IPS-20b (cell line): ENCODE measurements around the gene PPP2R5A.

Source experiments
- H3K27ac ChIP-seq: one replicate; pipeline ENCODE4 v1.5.1; 2013; ENCODE audit warnings: low read length
- H3K27me3 ChIP-seq: 2 replicates; pipeline ENCODE4 v1.6.1; 2013; ENCODE audit warnings: mild to moderate bottlenecking, low read length, inconsistent platforms; ENCODE audit not compliant: insufficient read depth
- H3K36me3 ChIP-seq: 2 replicates; pipeline ENCODE4 v1.6.1; 2013; ENCODE audit warnings: low read depth, mild to moderate bottlenecking, inconsistent platforms, low read length, moderate library complexity; ENCODE audit not compliant: insufficient read depth
- H3K4me1 ChIP-seq: 2 replicates; pipeline ENCODE4 v1.6.1; 2013; ENCODE audit warnings: mild to moderate bottlenecking, control low read depth, inconsistent platforms, low read length, moderate library complexity; ENCODE audit not compliant: insufficient read depth
- H3K4me3 ChIP-seq: 2 replicates; pipeline ENCODE4 v1.5.1; 2013; ENCODE audit warnings: mild to moderate bottlenecking, low read length, inconsistent platforms
- H3K9ac ChIP-seq: 2 replicates; pipeline ENCODE4 v1.6.1; 2013; ENCODE audit warnings: low read depth, mild to moderate bottlenecking, inconsistent platforms, low read length, moderate library complexity
- H3K9me3 ChIP-seq: 2 replicates; pipeline ENCODE4 v1.6.1; 2013; ENCODE audit warnings: mild to moderate bottlenecking, low read depth, low read length, inconsistent platforms; ENCODE audit not compliant: insufficient read depth

Gene PPP2R5A

DNA sequence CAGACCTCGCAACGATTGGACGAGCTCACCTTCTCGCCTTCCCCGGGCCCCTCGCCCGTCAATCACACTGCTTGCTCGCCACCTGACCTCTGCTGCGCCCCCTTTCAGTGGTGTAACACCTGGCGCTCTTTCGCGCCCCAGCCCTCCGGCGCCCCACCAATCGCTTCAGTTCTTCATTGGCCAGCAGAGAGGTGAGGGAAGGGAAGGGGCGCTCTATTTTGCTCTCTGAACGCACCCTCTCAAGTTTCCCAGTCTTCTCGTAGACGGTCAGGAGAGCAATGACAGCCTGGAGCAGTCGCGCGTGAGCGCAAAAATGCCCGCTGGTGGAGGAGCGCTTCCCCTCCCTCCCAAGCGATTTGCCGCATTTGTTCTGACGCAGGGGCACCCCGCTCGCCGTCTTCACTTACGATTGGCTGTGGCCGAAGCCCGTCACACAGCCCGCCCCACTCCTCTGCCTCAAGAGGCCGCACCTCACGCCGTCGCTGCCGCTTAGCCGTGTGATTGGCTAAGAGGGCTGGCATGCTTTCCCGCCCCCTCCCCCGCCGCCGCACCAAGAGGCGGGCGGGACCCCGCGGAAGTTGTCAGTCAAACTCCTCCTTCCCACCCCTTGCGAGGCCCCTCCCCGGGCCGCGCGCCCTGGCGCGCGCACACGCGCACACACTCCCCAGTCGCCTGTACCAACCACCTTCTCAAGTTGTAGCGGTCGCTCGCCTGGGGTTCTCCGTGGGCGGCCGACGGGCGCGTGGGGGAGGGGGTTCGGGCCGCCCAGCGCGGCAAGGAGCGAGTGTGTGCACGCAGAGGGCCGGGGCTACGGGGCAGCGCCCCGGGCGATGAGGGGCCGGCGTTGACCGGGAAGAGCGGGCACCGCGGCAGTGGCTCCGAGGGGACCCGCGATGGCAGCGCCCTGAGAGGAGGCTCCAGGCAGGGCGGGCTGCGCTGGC lies at the start of gene PPP2R5A:
Gene PPP2R5A (plus strand): TSS at position 667 of the 941 bp plus-strand sequence. CDS start 701 bp downstream, outside the sequence.
- Histone ChIP-seq H3K4me1 (peaks cover 7% of the 10 kb centered on the region; the same call in 1 of the 2 replicates), H3K27ac (peak within 1 kb of the TSS; percentile 25), H3K9ac (peak within 1 kb of the TSS; percentile 85; the same call in 1 of the 2 replicates)

DNA sequence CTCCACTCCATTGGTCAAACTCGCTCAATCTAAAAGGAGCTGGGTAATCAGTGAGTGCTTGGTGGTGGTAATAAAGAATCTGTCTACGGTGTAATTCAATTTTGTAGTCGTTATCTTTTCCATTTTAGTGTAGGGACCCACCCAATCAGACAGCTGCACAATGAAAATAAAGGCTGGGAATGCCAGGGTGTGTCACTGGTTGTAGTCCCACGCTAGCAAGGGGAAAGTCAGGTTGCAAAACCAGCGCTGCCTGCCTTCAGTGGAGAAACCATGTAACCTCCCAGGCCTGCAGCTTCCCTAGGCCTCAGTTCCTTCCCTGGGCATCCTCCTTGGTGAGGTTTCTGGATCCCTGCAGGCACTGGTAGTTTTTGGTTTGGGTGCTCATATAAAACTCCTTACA lies 49.4 kb upstream of the PPP2R5A start:
- Histone ChIP-seq H3K4me3 (no peak overlapping the region), H3K27me3 (no peaks in the 10 kb centered on the region), H3K9ac (no peak overlapping the region), H3K9me3 (no peaks in the 10 kb centered on the region), H3K4me1 (no peaks in the 10 kb centered on the region), H3K36me3 (no peaks in the 10 kb centered on the region), H3K27ac (no peak overlapping the region)

More for the DNA sequence above, at the start of gene PPP2R5A:
- H3K4me3 ChIP-seq, result peak within 1 kb of the TSS; percentile 87
- H3K36me3 ChIP-seq, result no peaks in the 10 kb centered on the region
- H3K9me3 ChIP-seq, result no peaks in the 10 kb centered on the region
- H3K27me3 ChIP-seq, result no peaks in the 10 kb centered on the region

DNA sequence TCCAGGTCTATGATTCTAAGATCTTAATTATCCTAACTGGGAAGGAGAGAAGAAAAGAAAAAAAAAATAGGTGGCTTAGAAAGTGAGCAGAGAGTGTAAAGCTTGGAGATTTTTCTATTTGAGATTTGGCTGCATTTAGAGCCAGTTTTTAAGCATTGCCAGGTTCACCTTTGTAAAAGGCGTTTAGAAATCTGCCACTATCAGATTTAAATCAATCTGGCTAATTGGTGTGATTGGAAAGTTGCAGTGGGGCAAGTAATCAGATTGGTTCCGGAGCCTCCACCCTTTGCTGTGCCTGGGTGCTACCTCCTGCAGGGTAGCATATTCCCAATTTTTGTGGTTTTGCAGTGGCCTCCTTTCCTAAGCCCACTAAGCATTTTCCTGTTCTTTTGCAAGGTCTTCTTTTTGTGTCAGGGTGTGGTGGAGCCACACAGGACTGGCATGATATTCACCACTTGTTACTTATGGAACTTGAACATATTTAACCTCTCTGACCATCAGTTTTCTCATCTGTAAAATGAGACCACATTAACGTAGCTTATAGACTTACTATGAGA lies 48.5 kb upstream of the PPP2R5A start:
- no peak overlapping the region for H3K9ac ChIP-seq
- no peaks in the 10 kb centered on the region for H3K9me3 ChIP-seq
- no peaks in the 10 kb centered on the region for H3K4me1 ChIP-seq
- no peak overlapping the region for H3K27ac ChIP-seq
- H3K4me3 ChIP-seq, result no peak overlapping the region
- H3K27me3 ChIP-seq, result no peaks in the 10 kb centered on the region
- no peaks in the 10 kb centered on the region for H3K36me3 ChIP-seq

DNA sequence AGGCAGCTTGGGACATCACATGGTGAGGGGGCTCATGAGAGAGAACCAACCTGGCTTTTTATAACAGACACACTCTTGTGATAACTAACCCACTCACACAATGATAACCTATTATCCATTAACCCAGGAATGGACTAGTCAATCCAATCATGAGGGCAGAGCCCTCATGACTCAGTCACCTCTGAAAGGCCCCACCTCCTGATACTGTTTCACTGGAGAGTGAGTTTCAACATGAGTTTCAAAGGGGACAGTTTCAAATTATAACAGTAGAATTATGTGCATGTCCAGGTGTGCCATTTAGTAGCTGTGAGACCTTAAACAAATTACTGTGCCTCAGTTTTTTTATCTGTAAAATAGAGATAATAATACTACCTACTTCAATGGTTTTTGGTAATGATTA lies 47.6 kb upstream of the PPP2R5A start:
- no peak overlapping the region for H3K4me3 ChIP-seq
- H3K27me3 ChIP-seq, result no peaks in the 10 kb centered on the region
- H3K9me3 ChIP-seq, result no peaks in the 10 kb centered on the region
- H3K27ac ChIP-seq, result no peak overlapping the region
- H3K4me1 ChIP-seq, result no peaks in the 10 kb centered on the region
- no peaks in the 10 kb centered on the region for H3K36me3 ChIP-seq
- H3K9ac ChIP-seq, result no peak overlapping the region

DNA sequence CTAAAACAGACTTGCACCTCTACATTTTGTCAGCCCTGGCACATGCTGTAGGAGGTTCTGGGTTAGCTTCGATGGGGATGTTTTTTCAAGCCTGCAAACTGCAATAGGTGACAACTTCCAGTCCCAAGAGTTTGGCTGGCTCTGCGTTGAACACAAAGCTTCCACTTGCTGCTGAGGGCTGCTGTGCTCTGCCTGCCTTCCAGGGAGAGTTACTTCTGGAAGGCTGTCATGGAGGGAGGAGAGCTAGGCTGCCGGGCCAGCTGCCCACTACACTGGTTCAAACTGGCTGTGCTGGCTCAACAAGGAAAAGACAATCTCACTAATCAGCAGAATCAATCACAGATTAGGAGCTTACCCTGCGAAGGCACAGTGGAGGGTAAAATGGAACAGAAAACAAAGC lies 46.7 kb upstream of the PPP2R5A start:
- H3K36me3 ChIP-seq, result no peaks in the 10 kb centered on the region
- no peaks in the 10 kb centered on the region for H3K27me3 ChIP-seq
- H3K9me3 ChIP-seq, result no peaks in the 10 kb centered on the region
- H3K4me3 ChIP-seq, result no peak overlapping the region
- no peak overlapping the region for H3K27ac ChIP-seq
- H3K9ac ChIP-seq, result no peak overlapping the region
- no peaks in the 10 kb centered on the region for H3K4me1 ChIP-seq

DNA sequence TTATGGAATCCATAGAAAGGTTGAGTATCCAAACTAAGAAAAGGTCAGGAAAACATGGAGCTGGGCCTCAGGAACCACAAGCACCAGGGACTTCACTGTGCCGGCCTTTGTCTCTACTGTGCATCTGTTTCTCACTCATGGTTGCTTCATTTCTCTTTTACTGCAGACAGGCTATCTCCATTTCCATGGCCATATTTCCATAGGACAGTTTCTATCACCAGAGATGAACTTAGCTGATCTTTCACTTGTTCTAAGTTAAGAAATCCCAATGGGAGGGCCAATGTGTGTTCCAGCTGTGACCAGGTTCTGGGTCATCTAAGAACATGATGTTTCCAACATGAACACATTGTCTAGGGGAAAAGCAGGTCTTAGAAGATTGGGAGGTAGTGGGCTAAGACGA lies 43.7 kb upstream of the PPP2R5A start:
- Histone ChIP-seq H3K4me3 (no peak overlapping the region), H3K36me3 (no peaks in the 10 kb centered on the region), H3K4me1 (no peaks in the 10 kb centered on the region), H3K27me3 (no peaks in the 10 kb centered on the region), H3K9ac (no peak overlapping the region), H3K27ac (no peak overlapping the region), H3K9me3 (no peaks in the 10 kb centered on the region)

DNA sequence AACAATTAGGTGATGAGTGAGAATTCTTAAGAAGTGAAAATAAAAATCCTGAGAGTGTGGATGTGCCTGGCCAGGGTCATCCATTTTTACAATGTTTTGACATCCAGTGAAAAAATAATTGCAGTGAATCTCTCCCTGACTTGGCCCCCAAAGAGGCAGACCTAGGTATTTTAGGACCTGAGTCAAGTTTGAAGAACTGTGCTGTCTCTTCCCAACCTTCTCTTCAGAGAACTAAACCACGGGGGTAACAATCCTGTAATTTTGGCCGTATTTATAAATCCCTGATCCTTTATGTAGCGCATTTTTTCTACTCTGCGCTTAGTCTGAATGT lies 43.3 kb upstream of the PPP2R5A start:
- Histone ChIP-seq H3K9ac (no peak overlapping the region), H3K36me3 (no peaks in the 10 kb centered on the region), H3K4me1 (no peaks in the 10 kb centered on the region), H3K27me3 (no peaks in the 10 kb centered on the region), H3K4me3 (no peak overlapping the region), H3K27ac (no peak overlapping the region), H3K9me3 (no peaks in the 10 kb centered on the region)

DNA sequence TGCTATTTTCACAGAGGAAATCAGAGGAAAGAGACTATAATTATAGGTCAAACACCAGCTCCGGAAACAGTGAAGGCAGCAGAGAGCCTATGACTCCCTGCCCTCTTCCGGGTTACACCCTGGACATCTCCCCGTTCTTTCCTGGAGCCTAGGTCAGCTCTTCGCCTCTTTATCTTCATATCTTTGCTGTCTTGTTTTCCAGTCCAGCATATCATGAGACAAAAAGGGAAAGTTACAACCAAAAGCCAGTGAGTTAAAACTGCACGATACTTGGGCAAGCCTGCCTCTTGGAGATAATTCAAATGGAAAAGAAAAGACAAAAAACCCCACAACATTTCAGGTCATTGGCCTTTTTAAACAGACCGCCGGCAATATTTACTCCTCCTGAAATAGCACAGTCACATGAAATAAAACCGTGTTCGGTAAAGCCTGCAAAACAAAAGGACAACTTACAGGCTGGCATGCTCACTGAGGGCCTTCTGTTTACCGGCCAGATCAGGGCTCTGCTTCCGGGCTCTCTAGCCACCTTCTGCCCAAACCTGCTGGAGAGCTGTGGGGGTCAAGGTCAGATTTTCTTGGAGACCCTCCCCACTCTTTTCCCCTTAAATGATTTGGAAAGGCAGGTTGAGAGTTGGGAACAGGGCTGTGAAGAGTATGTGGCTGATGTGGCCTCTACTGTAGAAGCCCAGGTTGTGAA lies 42.8 kb upstream of the PPP2R5A start:
- Histone ChIP-seq H3K9me3 (no peaks in the 10 kb centered on the region), H3K27me3 (no peaks in the 10 kb centered on the region), H3K36me3 (no peaks in the 10 kb centered on the region), H3K27ac (no peak overlapping the region), H3K9ac (no peak overlapping the region), H3K4me3 (no peak overlapping the region), H3K4me1 (no peaks in the 10 kb centered on the region)

DNA sequence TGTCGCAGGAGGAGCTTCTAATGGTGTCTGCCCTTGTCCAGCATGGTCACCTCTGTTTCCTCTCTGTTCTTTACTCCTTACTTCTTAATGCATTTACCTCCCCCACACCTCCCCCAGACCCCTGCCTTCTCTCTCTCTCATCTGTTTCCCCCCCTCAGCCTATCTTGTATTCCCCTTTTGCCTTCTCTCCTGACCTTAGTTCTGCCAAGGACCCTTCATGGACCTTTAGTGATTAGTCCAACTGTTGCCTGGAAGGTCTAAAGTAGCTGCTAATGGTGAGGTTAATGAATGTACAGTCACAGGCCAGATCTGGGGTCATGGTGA lies 42.3 kb upstream of the PPP2R5A start:
- Histone ChIP-seq H3K4me3 (no peak overlapping the region), H3K9me3 (no peaks in the 10 kb centered on the region), H3K9ac (no peak overlapping the region), H3K36me3 (no peaks in the 10 kb centered on the region), H3K4me1 (no peaks in the 10 kb centered on the region), H3K27ac (no peak overlapping the region), H3K27me3 (no peaks in the 10 kb centered on the region)

DNA sequence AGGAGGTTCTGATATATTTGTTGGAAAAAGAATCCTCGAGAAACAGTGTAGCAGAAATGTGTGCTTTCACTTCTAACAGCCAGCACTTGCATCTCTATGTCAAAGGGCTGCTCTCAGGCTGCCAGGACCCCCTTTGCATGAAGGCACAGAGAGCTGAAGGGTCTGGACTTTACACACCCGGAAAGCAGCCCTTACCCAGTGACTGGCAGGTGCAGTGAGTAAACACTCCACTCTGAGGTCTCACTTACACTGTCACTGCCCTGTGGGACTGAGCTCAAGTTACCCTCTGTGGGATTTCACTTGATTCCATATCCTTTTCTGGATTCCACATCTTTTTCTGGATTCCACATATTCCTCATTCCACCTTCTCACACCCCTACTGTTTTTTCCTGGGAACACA lies 40.8 kb upstream of the PPP2R5A start:
- no peak overlapping the region for H3K4me3 ChIP-seq
- no peaks in the 10 kb centered on the region for H3K9me3 ChIP-seq
- no peaks in the 10 kb centered on the region for H3K27me3 ChIP-seq
- no peak overlapping the region for H3K9ac ChIP-seq
- H3K4me1 ChIP-seq, result no peaks in the 10 kb centered on the region
- H3K36me3 ChIP-seq, result no peaks in the 10 kb centered on the region
- no peak overlapping the region for H3K27ac ChIP-seq

DNA sequence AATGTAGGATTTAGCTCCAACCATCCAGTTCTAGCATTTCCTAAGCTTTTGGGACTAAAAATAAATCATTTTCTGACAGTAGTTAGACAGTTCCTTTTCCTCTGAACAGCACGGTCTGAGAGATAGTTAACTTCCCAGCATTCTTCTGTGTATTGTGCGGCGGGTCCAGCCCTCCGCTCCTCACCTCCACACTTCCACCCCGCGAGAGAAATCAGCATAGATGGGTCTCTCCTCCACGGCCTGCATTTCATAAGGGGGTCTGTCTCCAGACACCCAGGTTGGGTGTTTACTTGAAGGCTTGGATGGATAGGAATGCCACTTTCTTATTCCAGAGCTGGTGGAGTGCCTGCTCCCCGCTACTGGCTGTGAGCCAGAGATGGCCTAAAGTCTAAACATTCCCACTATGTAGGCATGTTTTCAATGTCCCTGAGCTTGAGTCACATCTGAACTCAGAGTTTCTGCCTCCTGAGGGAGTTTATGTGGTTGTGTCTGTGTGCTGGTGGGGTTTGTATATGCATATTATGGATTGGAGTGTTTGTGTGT lies 38.0 kb upstream of the PPP2R5A start:
- Histone ChIP-seq H3K9me3 (no peaks in the 10 kb centered on the region), H3K27me3 (no peaks in the 10 kb centered on the region), H3K36me3 (no peaks in the 10 kb centered on the region), H3K4me1 (no peaks in the 10 kb centered on the region), H3K27ac (no peak overlapping the region), H3K4me3 (no peak overlapping the region), H3K9ac (no peak overlapping the region)
